Thoracic aorta (tissue), 2 donors: ENCODE results near the gene CPNE8. TPM values are rescaled to one million over a fixed set of nuclear protein-coding genes. Genes with fewer than 3 reads are reported as not detected.

Source experiments
- ATAC-seq: fragments of 150-250 bp; one replicate; pipeline ENCODE4 v1.8.0; 2017; ENCODE audit warnings: low read depth; ENCODE audit not compliant: insufficient number of reproducible peaks, low FRiP score
- DNase-seq: peaks from one replicate; pipeline ENCODE4 v3.0.0-alpha.2; 2020; ENCODE audit warnings: low spot score
- H3K27ac ChIP-seq, 2 donors: fragments of 200-600 bp; sonication (generic); 1 replicate in 1 of 2; 2 replicates in 1 of 2; pipeline ENCODE4 v1.5.1; 2016; ENCODE audit warnings: mild to moderate bottlenecking in 2 of 2, moderate library complexity in 2 of 2
- H3K27me3 ChIP-seq: fragments of 200-600 bp; sonication (generic); replicated peaks from 2 replicates; pipeline ENCODE4 v1.6.0; 2016; ENCODE audit warnings: mild to moderate bottlenecking; ENCODE audit not compliant: insufficient read depth
- H3K36me3 ChIP-seq: fragments of 200-600 bp; sonication (generic); one replicate; pipeline ENCODE4 v1.5.1; 2016
- H3K4me1 ChIP-seq, 2 donors: fragments of 200-600 bp; sonication (generic); 1 replicate in 1 of 2; 2 replicates in 1 of 2; pipeline versions ENCODE4 v1.5.1 to v1.6.0; 2016; ENCODE audit warnings: low read depth in 2 of 2, mild to moderate bottlenecking in 1 of 2; ENCODE audit not compliant: control insufficient read depth in 1 of 2
- H3K4me3 ChIP-seq: fragments of 200-600 bp; sonication (generic); 2 replicates; pipeline ENCODE4 v1.5.1; 2016; ENCODE audit warnings: mild to moderate bottlenecking
- H3K9me3 ChIP-seq: fragments of 200-600 bp; sonication (generic); 2 replicates; pipeline ENCODE4 v1.5.1; 2016
- total RNA-seq, 2 donors: library from RNA; depleted of rRNA; stranded (reverse); fragments of >200 nt; gene quantifications; one replicate each; pipeline versions ENCODE4 v1.1.0 to v1.2.3, GENCODE V29; 2016
- TF ChIP-seq, protein P1 (sequence below): fragments of 200-600 bp; sonication (generic); IDR thresholded peaks from one replicate; pipeline ENCODE4 v1.5.1; 2019; ENCODE audit warnings: antibody characterized with exemption

Gene CPNE8
- total RNA-seq, 2 donors from 2014 or later, result 14.1 to 42.4 TPM

DNA sequence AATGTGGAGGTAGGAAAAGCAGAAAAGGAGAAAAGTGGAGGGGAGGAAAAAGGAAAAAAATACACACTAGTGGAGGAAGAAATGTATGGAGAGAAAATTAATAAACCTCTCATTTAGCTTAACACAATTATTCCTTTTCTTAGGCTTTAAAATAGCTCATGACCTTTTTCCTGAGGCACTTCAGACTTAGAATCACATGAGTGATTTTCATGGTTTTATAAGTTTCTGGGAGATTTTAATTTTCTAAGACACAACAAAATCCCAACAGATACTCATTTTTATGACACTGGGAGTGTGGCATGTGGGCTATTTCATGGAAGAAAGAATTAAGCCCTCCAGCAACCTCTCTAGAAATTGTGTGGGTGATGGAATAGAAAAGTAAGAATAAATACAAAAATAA lies 214.7 kb downstream of the CPNE8 start:
- Histone ChIP-seq H3K4me3 (no peak overlapping the region), H3K36me3 (peaks cover 6% of the 10 kb centered on the region), H3K27ac (no peak overlapping the region), H3K9me3 (no peaks in the 10 kb centered on the region), H3K27me3 (no peaks in the 10 kb centered on the region), H3K4me1 (no peaks in the 10 kb centered on the region)
- no peak for DNase-seq
- TF ChIP-seq, protein P1, sequence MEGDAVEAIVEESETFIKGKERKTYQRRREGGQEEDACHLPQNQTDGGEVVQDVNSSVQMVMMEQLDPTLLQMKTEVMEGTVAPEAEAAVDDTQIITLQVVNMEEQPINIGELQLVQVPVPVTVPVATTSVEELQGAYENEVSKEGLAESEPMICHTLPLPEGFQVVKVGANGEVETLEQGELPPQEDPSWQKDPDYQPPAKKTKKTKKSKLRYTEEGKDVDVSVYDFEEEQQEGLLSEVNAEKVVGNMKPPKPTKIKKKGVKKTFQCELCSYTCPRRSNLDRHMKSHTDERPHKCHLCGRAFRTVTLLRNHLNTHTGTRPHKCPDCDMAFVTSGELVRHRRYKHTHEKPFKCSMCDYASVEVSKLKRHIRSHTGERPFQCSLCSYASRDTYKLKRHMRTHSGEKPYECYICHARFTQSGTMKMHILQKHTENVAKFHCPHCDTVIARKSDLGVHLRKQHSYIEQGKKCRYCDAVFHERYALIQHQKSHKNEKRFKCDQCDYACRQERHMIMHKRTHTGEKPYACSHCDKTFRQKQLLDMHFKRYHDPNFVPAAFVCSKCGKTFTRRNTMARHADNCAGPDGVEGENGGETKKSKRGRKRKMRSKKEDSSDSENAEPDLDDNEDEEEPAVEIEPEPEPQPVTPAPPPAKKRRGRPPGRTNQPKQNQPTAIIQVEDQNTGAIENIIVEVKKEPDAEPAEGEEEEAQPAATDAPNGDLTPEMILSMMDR, result no peak
- no peak for ATAC-seq

DNA sequence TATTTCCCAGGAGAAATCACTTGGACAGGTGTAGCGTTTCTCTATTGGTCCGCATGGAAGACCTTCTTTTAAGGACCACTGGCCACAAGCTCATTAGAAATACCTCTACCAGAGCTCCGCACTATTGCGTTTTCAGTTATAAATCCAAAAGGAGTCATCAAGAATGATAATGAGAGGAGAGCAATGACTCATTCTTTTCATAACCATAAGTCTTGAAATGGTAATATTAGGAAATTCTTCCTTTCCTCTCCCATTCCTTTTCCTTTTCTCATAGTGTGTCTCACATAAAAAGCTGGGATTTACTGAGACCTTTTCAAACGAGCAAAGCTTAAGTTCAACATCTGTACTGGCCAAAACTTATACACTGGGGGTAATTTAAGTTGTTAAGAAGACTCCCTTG lies 215.7 kb downstream of the CPNE8 start:
- Histone ChIP-seq H3K27me3 (no peaks in the 10 kb centered on the region), H3K4me1 (no peaks in the 10 kb centered on the region), H3K9me3 (no peaks in the 10 kb centered on the region), H3K4me3 (no peak overlapping the region), H3K36me3 (peaks cover 6% of the 10 kb centered on the region), H3K27ac (no peak overlapping the region)
- TF ChIP-seq, protein P1, result no peak
- DNase-seq (no peak), ATAC-seq (no peak)

DNA sequence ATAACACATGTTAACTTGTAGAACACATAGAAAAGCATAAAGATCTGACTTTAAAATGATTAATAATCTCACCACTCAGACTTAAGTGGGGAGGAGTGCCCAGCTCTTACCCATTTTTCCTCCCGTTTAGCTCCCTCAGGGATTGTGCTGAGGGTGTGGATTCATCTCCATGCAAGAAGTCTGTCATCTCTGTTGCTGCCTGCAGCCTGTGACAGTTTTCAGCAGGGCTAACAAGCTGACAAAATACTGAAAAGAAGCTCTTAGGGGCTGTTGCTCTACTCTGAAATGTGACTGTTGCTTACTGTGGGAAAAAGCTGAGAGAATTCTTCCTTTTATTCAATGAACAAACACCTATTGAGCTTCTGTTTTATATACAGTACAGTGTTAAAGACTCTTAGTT lies 216.2 kb downstream of the CPNE8 start:
- Histone ChIP-seq H3K9me3 (no peaks in the 10 kb centered on the region), H3K27me3 (no peaks in the 10 kb centered on the region), H3K4me3 (no peak overlapping the region), H3K4me1 (no peaks in the 10 kb centered on the region), H3K27ac (no peak overlapping the region), H3K36me3 (peaks cover 6% of the 10 kb centered on the region)
- TF ChIP-seq, protein P1, result no peak
- DNase-seq, result no peak
- ATAC-seq, result no peak

DNA sequence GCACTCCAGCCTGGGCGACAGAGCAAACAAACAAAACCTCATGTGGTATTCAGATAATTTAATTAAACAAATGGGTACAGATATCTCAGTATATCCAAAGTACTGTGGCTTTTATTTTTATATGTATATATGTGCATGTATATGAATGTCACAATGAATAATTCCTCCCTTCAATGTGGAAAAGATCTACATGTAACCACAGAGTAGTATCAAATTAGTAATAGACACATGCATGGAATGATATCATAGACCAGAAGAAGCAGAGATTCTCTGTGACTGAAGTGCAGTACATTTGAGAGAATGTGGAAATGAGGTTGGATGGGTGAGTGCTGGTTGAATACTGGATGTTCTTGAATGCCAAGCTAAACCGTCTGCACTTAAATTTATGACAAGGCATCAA lies 222.9 kb downstream of the CPNE8 start:
- DNase-seq (no peak), ATAC-seq (no peak)
- TF ChIP-seq, protein P1, result no peak
- Histone ChIP-seq H3K36me3 (peaks cover 3% of the 10 kb centered on the region), H3K4me1 (no peaks in the 10 kb centered on the region), H3K9me3 (no peaks in the 10 kb centered on the region), H3K4me3 (no peak overlapping the region), H3K27ac (no peak overlapping the region), H3K27me3 (no peaks in the 10 kb centered on the region)

DNA sequence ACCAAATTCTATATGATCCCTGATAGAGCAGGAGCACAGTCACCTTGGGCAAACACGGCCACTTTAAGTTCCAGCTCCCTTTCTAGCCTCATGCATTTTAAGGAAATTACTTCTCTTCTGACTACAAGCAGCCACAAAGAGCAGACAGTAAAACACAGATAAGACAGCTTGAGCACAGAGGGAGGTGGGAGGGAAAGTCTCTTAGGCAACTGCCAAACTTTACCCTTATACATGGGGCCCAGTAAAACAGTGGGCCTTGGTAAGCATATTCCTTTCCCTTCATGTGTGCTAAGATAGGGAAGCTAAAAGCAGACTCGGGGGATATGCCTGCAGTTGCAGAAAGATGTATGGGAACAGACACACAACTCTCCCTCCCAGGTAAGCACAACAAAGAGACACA lies 235.9 kb downstream of the CPNE8 start:
- Histone ChIP-seq H3K9me3 (no peaks in the 10 kb centered on the region), H3K4me1 (no peaks in the 10 kb centered on the region), H3K27ac (no peak overlapping the region), H3K4me3 (no peak overlapping the region), H3K36me3 (no peaks in the 10 kb centered on the region), H3K27me3 (no peaks in the 10 kb centered on the region)
- no peak for DNase-seq
- ATAC-seq, result no peak
- TF ChIP-seq, protein P1, result no peak
